Vagina (tissue), 2 donors: ENCODE results near the gene CHST11. TPM values are rescaled to one million over a fixed set of nuclear protein-coding genes. Genes with fewer than 3 reads are reported as not detected.

Source experiments
- DNase-seq, 2 donors: peaks; one replicate each; pipeline ENCODE4 v3.0.0-alpha.2; 2017; ENCODE audit errors: extremely low spot score in 2 of 2
- H3K27ac ChIP-seq: fragments of 200-600 bp; sonication (generic); one replicate; pipeline ENCODE4 v1.5.1; 2019
- H3K27me3 ChIP-seq: fragments of 200-600 bp; sonication (generic); one replicate; pipeline ENCODE4 v1.5.1; 2019
- H3K36me3 ChIP-seq, 2 donors: fragments of 200-600 bp; sonication (generic); one replicate each; pipeline ENCODE4 v1.5.1; 2017 to 2019
- H3K4me1 ChIP-seq: fragments of 200-600 bp; sonication (generic); one replicate; pipeline ENCODE4 v1.5.1; 2019
- H3K4me3 ChIP-seq, 2 donors: fragments of 200-600 bp; sonication (generic); 1 replicate in 1 of 2; 2 replicates in 1 of 2; pipeline ENCODE4 v1.5.1; 2016 to 2019
- H3K9me3 ChIP-seq: fragments of 200-600 bp; sonication (generic); one replicate; pipeline ENCODE4 v1.5.1; 2019
- POLR2A ChIP-seq, 2 donors: fragments of 450-650 bp; IDR thresholded peaks; one replicate each; pipeline ENCODE4 v1.6.1; 2017; ENCODE audit warnings: antibody characterized with exemption in 2 of 2, mild to moderate bottlenecking in 2 of 2, moderate library complexity in 2 of 2
- POLR2AphosphoS5 ChIP-seq, 2 donors: sonication (generic); formaldehyde crosslinking; IDR thresholded peaks; one replicate each; pipeline ENCODE4 v1.9.0; 2017; ENCODE audit warnings: antibody characterized with exemption in 2 of 2, mild to moderate bottlenecking in 2 of 2, low read depth in 1 of 2; ENCODE audit not compliant: insufficient read depth in 1 of 2
- intact Hi-C: fragments of 100-400 bp; cut with DNase I; formaldehyde crosslinking; loops from one replicate; pipeline ENCODE4 v1.15.1; 2023
- total RNA-seq: library from RNA; depleted of rRNA; stranded (reverse); fragments of >200 nt; gene quantifications from one replicate; pipeline ENCODE4 v1.2.3, GENCODE V29; 2016
- TF ChIP-seq, protein P1 (sequence below), 3 experiments: fragments of 450-650 bp in 2 of 3; fragments of 200-600 bp in 1 of 3; sonication (generic) in 1 of 3; IDR thresholded peaks; one replicate each; pipeline ENCODE4 v1.5.1; 2017 to 2019; ENCODE audit warnings: antibody characterized with exemption in 3 of 3, mild to moderate bottlenecking in 2 of 3, moderate library complexity in 2 of 3

CHST11 gene
- total RNA-seq, 1 donor from 2014 or later, result 40.0 TPM

GRCh38 chr12:104446646-104447421, 9.9 kb upstream of the CHST11 start:
- no peaks in the 10 kb centered on the region for H3K4me1 ChIP-seq
- H3K36me3 ChIP-seq, result no peaks in the 10 kb centered on the region
- H3K9me3 ChIP-seq, result no peaks in the 10 kb centered on the region
- no peak overlapping the region for H3K4me3 ChIP-seq
- no peak overlapping the region for H3K27ac ChIP-seq
- no peaks in the 10 kb centered on the region for H3K27me3 ChIP-seq
- TF ChIP-seq, protein P1, sequence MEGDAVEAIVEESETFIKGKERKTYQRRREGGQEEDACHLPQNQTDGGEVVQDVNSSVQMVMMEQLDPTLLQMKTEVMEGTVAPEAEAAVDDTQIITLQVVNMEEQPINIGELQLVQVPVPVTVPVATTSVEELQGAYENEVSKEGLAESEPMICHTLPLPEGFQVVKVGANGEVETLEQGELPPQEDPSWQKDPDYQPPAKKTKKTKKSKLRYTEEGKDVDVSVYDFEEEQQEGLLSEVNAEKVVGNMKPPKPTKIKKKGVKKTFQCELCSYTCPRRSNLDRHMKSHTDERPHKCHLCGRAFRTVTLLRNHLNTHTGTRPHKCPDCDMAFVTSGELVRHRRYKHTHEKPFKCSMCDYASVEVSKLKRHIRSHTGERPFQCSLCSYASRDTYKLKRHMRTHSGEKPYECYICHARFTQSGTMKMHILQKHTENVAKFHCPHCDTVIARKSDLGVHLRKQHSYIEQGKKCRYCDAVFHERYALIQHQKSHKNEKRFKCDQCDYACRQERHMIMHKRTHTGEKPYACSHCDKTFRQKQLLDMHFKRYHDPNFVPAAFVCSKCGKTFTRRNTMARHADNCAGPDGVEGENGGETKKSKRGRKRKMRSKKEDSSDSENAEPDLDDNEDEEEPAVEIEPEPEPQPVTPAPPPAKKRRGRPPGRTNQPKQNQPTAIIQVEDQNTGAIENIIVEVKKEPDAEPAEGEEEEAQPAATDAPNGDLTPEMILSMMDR (IDR thresholded peaks at IDR 0.05), result no peak
- TF ChIP-seq POLR2A (IDR thresholded peaks at IDR 0.05) (no peak), POLR2AphosphoS5 (IDR thresholded peaks at IDR 0.05; ENCODE audit: insufficient read depth in 1 of 2, low read depth in 1 of 2) (no peak)
- DNase-seq, result no peak
- intact Hi-C loops, result no loop called here

DNA sequence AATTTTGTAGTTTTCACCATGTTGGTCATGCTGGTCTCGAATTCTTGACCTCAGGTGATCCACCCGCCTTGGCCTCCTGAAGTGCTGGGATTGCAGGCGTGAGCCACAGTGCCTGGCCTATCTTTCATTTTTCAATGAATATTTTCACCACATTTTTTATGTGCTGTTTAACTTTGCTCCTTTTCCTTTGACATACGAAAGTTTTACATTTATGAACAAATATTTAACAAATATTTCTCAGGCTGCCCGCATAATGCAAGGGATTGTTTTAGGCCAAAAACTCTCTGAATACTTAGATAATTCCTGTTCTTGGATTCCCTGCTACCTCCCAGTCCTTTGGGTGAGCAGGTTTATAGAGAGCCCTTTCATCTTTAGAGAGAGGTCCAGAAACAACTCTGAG, 8.7 kb upstream of the CHST11 start:
- no peaks in the 10 kb centered on the region for H3K36me3 ChIP-seq
- no peak for TF ChIP-seq POLR2A (IDR thresholded peaks at IDR 0.05)
- no peak for TF ChIP-seq POLR2AphosphoS5 (IDR thresholded peaks at IDR 0.05; ENCODE audit: insufficient read depth in 1 of 2, low read depth in 1 of 2)
- TF ChIP-seq, protein P1 (IDR thresholded peaks at IDR 0.05), result no peak
- intact Hi-C loops, result no loop called here
- no peaks in the 10 kb centered on the region for H3K27me3 ChIP-seq
- no peak for DNase-seq
- no peak overlapping the region for H3K27ac ChIP-seq
- H3K9me3 ChIP-seq, result no peaks in the 10 kb centered on the region
- H3K4me1 ChIP-seq, result no peaks in the 10 kb centered on the region
- H3K4me3 ChIP-seq, result no peak overlapping the region

DNA sequence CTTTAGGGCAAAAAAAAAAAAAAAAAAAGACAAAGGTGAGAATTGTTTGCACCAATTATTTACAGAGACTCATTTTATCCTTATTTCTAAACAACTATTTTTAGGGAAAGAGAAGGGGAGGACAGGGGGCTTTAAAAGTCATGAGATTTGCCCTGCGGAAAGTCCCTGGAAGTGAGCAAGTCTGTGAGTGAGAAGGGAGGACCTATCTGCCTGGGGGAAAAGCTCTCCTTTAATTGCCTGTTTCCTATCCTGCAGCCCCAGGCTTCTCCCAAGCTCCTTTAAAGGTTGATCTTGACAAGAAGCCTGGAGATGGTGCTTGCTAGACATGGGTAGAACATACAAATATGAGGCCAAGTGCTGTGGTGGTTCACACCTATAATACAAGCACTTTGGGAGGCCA, 8.3 kb upstream of the CHST11 start:
- Histone ChIP-seq H3K27me3 (no peaks in the 10 kb centered on the region), H3K9me3 (no peaks in the 10 kb centered on the region), H3K36me3 (no peaks in the 10 kb centered on the region), H3K4me3 (no peak overlapping the region), H3K27ac (no peak overlapping the region), H3K4me1 (no peaks in the 10 kb centered on the region)
- TF ChIP-seq POLR2AphosphoS5 (IDR thresholded peaks at IDR 0.05; ENCODE audit: insufficient read depth in 1 of 2, low read depth in 1 of 2), result no peak
- TF ChIP-seq POLR2A (IDR thresholded peaks at IDR 0.05), result no peak
- TF ChIP-seq, protein P1 (IDR thresholded peaks at IDR 0.05), result no peak
- intact Hi-C loops, result no loop called here
- DNase-seq, result no peak

GRCh38 chr12:104450700-104451099, 6.0 kb upstream of the CHST11 start:
- intact Hi-C loops, result no loop called here
- no peak overlapping the region for H3K4me3 ChIP-seq
- no peaks in the 10 kb centered on the region for H3K9me3 ChIP-seq
- TF ChIP-seq POLR2AphosphoS5 (IDR thresholded peaks at IDR 0.05; ENCODE audit: insufficient read depth in 1 of 2, low read depth in 1 of 2) (no peak), POLR2A (IDR thresholded peaks at IDR 0.05) (no peak)
- TF ChIP-seq, protein P1 (IDR thresholded peaks at IDR 0.05), result no peak
- H3K27me3 ChIP-seq, result no peaks in the 10 kb centered on the region
- H3K4me1 ChIP-seq, result peaks cover 6% of the 10 kb centered on the region
- DNase-seq, result no peak
- no peak overlapping the region for H3K27ac ChIP-seq
- no peaks in the 10 kb centered on the region for H3K36me3 ChIP-seq

DNA sequence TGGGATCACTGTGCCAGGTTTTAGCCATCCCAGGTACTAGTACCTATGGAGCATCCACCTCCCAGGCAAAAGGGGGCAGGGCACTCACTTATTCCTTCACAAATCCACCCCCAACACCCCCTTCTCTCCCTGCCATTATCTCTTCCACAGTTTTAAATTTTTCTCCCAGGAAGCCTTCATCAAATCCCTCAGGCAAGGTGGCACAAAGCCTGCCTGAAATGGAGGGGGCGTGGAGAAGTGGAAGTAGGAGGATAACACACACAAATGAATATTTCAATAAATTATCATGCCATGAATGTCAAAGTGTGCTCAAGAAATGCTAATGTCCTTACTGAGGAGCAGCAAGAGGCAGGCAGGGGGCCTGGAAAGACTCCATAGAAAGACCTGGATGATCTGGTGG, 4.7 kb upstream of the CHST11 start:
- intact Hi-C loops, result no loop called here
- Histone ChIP-seq H3K9me3 (no peaks in the 10 kb centered on the region), H3K4me1 (peaks cover 12% of the 10 kb centered on the region), H3K4me3 (no peak overlapping the region), H3K27me3 (no peaks in the 10 kb centered on the region), H3K27ac (no peak overlapping the region), H3K36me3 (no peaks in the 10 kb centered on the region)
- DNase-seq, result no peak
- no peak for TF ChIP-seq POLR2A (IDR thresholded peaks at IDR 0.05)
- TF ChIP-seq, protein P1 (IDR thresholded peaks at IDR 0.05), result no peak
- TF ChIP-seq POLR2AphosphoS5 (IDR thresholded peaks at IDR 0.05; ENCODE audit: insufficient read depth in 1 of 2, low read depth in 1 of 2), result no peak
